MCF 10A (cell line): ENCODE results near the gene RPP30. TPM values are rescaled to one million over a fixed set of nuclear protein-coding genes. Genes with fewer than 3 reads are reported as not detected.

Experiments used
- BruUV-seq: library from RNA; stranded (reverse); fragments of 400-500 nt; replicated peaks from 2 replicates; lab custom pipeline; 2021; lab: Mats Ljungman, UMichigan
- CTCF ChIA-PET: fragments of 300-600 bp; sonication (Branson Sonifier 250); formaldehyde crosslinking; extraction: SDS; loops from one replicate; lab custom pipeline; 2021; ENCODE audit warnings: antibody characterized with exemption, inconsistent platforms; lab: Yijun Ruan, JAX
- POLR2A ChIA-PET: fragments of 300-600, 350-650 bp; sonication (Branson Sonifier 250); formaldehyde crosslinking; extraction: SDS; loops from one replicate; lab custom pipeline; 2020; ENCODE audit warnings: antibody characterized with exemption, inconsistent platforms; lab: Yijun Ruan, JAX
- DNase-seq: peaks from one replicate; pipeline ENCODE4 v3.0.0-alpha.2; 2018; ENCODE audit not compliant: unreplicated experiment
- H3K27ac Mint-ChIP-seq: one replicate; pipeline ENCODE4 v1.8.0; 2022; ENCODE audit warnings: mild to moderate bottlenecking, low read depth, mixed read lengths; ENCODE audit not compliant: unreplicated experiment
- H3K27me3 Mint-ChIP-seq: one replicate; pipeline ENCODE4 v1.8.0; 2022; ENCODE audit warnings: mixed read lengths; ENCODE audit not compliant: insufficient read depth, unreplicated experiment
- H3K36me3 Mint-ChIP-seq: one replicate; pipeline ENCODE4 v1.8.0; 2022; ENCODE audit warnings: mild to moderate bottlenecking, moderate library complexity, mixed read lengths; ENCODE audit not compliant: insufficient read depth, unreplicated experiment
- H3K4me1 Mint-ChIP-seq: one replicate; pipeline ENCODE4 v1.8.0; 2022; ENCODE audit warnings: mixed read lengths; ENCODE audit not compliant: insufficient read depth, unreplicated experiment
- H3K4me3 Mint-ChIP-seq: one replicate; pipeline ENCODE4 v1.8.0; 2022; ENCODE audit warnings: mild to moderate bottlenecking, moderate library complexity, mixed read lengths; ENCODE audit not compliant: unreplicated experiment
- H3K9me3 Mint-ChIP-seq: one replicate; pipeline ENCODE4 v1.8.0; 2022; ENCODE audit warnings: mixed read lengths; ENCODE audit not compliant: unreplicated experiment
- intact Hi-C: fragments of 100-400 bp; cut with micrococcal nuclease; formaldehyde crosslinking; loops from 2 replicates; pipeline ENCODE4 v1.14.1; 2022
- total RNA-seq: library from RNA; stranded (reverse); gene quantifications from 2 replicates; pipeline ENCODE4 v1.2.3, GENCODE V29; 2022
- TF ChIP-seq, protein P1 (sequence below): fragments of 200-600 bp; IDR thresholded peaks from one replicate; pipeline ENCODE4 v1.8.0; 2022; ENCODE audit warnings: antibody characterized with exemption, mild to moderate bottlenecking; ENCODE audit not compliant: unreplicated experiment

RPP30 gene
- total RNA-seq, 1 experiment from 2014 or later, result 41.8 TPM

- no TSS peak for BruUV-seq
- TF ChIP-seq, protein P1, sequence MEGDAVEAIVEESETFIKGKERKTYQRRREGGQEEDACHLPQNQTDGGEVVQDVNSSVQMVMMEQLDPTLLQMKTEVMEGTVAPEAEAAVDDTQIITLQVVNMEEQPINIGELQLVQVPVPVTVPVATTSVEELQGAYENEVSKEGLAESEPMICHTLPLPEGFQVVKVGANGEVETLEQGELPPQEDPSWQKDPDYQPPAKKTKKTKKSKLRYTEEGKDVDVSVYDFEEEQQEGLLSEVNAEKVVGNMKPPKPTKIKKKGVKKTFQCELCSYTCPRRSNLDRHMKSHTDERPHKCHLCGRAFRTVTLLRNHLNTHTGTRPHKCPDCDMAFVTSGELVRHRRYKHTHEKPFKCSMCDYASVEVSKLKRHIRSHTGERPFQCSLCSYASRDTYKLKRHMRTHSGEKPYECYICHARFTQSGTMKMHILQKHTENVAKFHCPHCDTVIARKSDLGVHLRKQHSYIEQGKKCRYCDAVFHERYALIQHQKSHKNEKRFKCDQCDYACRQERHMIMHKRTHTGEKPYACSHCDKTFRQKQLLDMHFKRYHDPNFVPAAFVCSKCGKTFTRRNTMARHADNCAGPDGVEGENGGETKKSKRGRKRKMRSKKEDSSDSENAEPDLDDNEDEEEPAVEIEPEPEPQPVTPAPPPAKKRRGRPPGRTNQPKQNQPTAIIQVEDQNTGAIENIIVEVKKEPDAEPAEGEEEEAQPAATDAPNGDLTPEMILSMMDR, result no peak
- Mint-ChIP-seq H3K27me3 (no peaks in the 10 kb centered on the region), H3K27ac (peak overlapping the region; percentile 80), H3K4me3 (peak overlapping the region; percentile 33), H3K36me3 (peaks cover 14% of the 10 kb centered on the region), H3K9me3 (peaks cover 11% of the 10 kb centered on the region), H3K4me1 (peaks cover 35% of the 10 kb centered on the region)
- DNase-seq, result no peak
- intact Hi-C loops, result no loop called here
- ChIA-PET CTCF (interaction anchor here (0.5 to 1.0 kb wide), 4 partner anchors 11 to 1140 kb away, joined by 3 to 4 read pairs (median 3); no protein-coding TSS in a partner anchor), POLR2A (interaction anchor here (1.2 to 6.0 kb wide), 8 partner anchors 8 to 1423 kb away, joined by 4 to 95 read pairs (median 12); partner anchors contain the start of genes HTR7 and RPP30)
Measured at GRCh38 chr10:90846746-90847145, 25.0 kb upstream of the RPP30 start.

DNA sequence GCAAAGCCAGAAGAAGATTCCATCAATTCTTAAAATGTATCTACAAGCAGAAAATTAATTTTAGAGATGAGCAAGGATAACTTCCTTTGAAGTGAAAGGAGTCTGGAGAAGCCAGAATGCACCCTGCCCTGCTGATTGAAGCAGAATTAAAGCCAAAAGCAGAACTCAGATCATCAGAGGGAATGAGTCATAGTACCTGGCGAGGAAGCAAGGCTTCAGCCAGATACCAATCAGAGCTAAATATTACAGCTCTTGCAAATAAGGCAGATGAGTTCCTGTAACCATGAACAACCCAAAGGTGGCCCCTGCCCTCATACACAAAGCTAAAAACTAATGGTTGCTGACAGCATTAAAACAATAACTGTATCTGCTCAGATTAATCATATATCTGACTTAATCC is 24.3 kb upstream of the RPP30 start:
- TF ChIP-seq, protein P1, result no peak
- DNase-seq, result peak; percentile 82
- Mint-ChIP-seq H3K4me1 (peaks cover 35% of the 10 kb centered on the region), H3K27me3 (no peaks in the 10 kb centered on the region), H3K9me3 (peaks cover 11% of the 10 kb centered on the region), H3K36me3 (peaks cover 14% of the 10 kb centered on the region), H3K27ac (peak overlapping the region; percentile 80), H3K4me3 (peak overlapping the region; percentile 33)
- ChIA-PET POLR2A (interaction anchor here (0.5 to 6.0 kb wide), 11 partner anchors 11 to 1423 kb away, joined by 3 to 95 read pairs (median 8); partner anchors contain the start of genes HTR7 and RPP30), CTCF (interaction anchor here (0.6 to 1.1 kb wide), 4 partner anchors 10 to 203 kb away, joined by 3 to 5 read pairs (median 3); partner anchors contain the start of gene HTR7)
- intact Hi-C loops, result no loop called here
- BruUV-seq, result no TSS peak

DNA sequence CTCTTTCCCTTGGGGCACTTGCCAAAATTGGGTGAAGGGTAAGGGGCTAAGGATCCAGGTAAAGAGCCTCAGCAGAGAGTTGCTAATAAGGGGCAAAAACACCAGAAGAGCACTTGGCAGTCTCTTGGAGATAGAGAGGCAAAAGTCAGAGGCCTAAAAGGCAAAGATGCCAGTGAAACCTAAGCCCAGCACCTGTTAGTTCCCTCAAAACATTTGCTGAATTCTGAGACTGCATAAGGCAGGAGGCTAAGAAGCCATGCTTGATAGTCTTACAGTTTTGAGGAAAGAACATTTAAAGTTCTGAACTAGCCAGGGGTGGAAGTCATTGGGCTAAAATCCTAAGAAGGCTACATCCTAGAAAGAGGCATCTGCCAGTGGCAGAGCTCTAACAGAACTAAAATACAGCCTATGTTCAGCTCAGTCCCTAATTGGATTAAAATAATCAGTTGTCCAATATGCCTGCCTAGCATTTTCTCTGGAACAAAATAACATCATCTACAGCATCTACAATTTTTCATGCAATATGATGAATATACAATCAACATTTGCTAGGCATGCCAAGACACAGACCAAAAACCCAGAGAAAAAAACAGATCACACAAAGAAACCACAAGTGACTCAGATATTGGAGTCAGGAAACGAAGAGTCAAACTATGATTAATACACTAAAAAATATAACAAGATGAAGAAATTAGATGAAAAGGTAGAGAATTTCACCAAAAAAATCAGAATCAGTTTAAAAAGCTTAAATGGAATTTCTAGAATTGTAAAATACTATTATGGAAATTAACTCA is 21.6 kb upstream of the RPP30 start:
- no peak overlapping the region for H3K4me3 Mint-ChIP-seq
- peaks cover 31% of the 10 kb centered on the region for H3K4me1 Mint-ChIP-seq
- ChIA-PET CTCF (no interaction called here), POLR2A (interaction anchor here (0.6 to 6.0 kb wide), 4 partner anchors 15 to 94 kb away, joined by 4 to 95 read pairs (median 6); no protein-coding TSS in a partner anchor)
- H3K9me3 Mint-ChIP-seq, result peaks cover 11% of the 10 kb centered on the region
- H3K36me3 Mint-ChIP-seq, result peaks cover 20% of the 10 kb centered on the region
- no TSS peak for BruUV-seq
- TF ChIP-seq, protein P1, result no peak
- intact Hi-C loops, result loop anchor here (10.0 kb wide), 1 partner anchor 415 kb away; no protein-coding TSS in a partner anchor
- no peaks in the 10 kb centered on the region for H3K27me3 Mint-ChIP-seq
- peak overlapping the region; percentile 93 for H3K27ac Mint-ChIP-seq
- DNase-seq, result peak; percentile 52

DNA sequence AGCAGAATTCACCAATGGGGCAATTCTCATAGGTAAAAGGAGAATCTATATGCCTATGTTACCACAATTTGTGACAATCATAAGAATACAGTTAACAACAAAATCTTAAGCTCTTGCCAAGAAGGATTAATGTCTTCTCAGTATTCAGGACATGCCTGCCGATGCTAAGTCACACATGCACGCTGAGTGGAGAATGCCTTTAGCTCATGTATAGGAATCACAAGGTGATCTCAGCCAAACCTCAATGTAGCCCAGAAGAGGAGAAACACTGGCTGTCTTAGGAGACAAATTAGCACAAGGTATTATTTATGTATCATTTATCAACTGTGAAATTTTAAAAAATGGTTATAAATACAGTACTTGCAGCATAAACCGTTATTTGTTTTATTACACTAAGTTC is 16.6 kb upstream of the RPP30 start:
- peaks cover 10% of the 10 kb centered on the region for H3K9me3 Mint-ChIP-seq
- BruUV-seq, result no TSS peak
- no peak overlapping the region for H3K27ac Mint-ChIP-seq
- H3K4me3 Mint-ChIP-seq, result peak overlapping the region; percentile 89
- DNase-seq, result no peak
- H3K4me1 Mint-ChIP-seq, result peaks cover 25% of the 10 kb centered on the region
- ChIA-PET CTCF (interaction anchor here (0.6 to 1.5 kb wide), 6 partner anchors 12 to 708 kb away, joined by 4 to 9 read pairs (median 4); no protein-coding TSS in a partner anchor), POLR2A (interaction anchor here (1.0 to 8.6 kb wide), 10 partner anchors 8 to 102 kb away, joined by 3 to 67 read pairs (median 30); partner anchors contain the start of gene RPP30)
- no peaks in the 10 kb centered on the region for H3K27me3 Mint-ChIP-seq
- intact Hi-C loops, result loop anchor here (10.0 kb wide), 1 partner anchor 420 kb away; no protein-coding TSS in a partner anchor
- peaks cover 19% of the 10 kb centered on the region for H3K36me3 Mint-ChIP-seq
- TF ChIP-seq, protein P1, result no peak
